Measurements from ENCODE around the gene TXNDC11. TPM values are rescaled to one million over a fixed set of nuclear protein-coding genes. Genes with fewer than 3 reads are reported as not detected.

The TXNDC11 gene
- polyA plus RNA-seq, 1 experiment: 45.1 TPM

- no peak for TF ChIP-seq CTCF (IDR thresholded peaks at IDR 0.05; ENCODE audit: insufficient read depth, low read depth, low read length)
- Histone ChIP-seq H3K36me3 (ENCODE audit: control insufficient read depth, insufficient read depth, low read length) (peaks cover 7% of the 10 kb centered on the region), H3K4me3 (ENCODE audit: low read depth, low read length) (no peak overlapping the region), H3K27me3 (ENCODE audit: control insufficient read depth, insufficient read depth, low read length) (no peaks in the 10 kb centered on the region)
- POLR2A ChIA-PET: no interaction called here
- DNase-seq (ENCODE audit: low read depth): no peak
- CTCF ChIA-PET: interaction anchor here (1.8 to 3.4 kb wide), 2 partner anchors 21 to 61 kb away, joined by 5 to 12 read pairs; partner anchors contain the start of gene ZC3H7A
Measured at GRCh38 chr16:11735787-11736186, 6.9 kb downstream of the TXNDC11 start.

- ChIA-PET CTCF (interaction anchor here (0.8 kb wide), 1 partner anchor 333 kb away, joined by 3 read pairs; no protein-coding TSS in a partner anchor), POLR2A (no interaction called here)
Measured at GRCh38 chr16:11734653-11735043, 8.0 kb downstream of the TXNDC11 start.

DNA sequence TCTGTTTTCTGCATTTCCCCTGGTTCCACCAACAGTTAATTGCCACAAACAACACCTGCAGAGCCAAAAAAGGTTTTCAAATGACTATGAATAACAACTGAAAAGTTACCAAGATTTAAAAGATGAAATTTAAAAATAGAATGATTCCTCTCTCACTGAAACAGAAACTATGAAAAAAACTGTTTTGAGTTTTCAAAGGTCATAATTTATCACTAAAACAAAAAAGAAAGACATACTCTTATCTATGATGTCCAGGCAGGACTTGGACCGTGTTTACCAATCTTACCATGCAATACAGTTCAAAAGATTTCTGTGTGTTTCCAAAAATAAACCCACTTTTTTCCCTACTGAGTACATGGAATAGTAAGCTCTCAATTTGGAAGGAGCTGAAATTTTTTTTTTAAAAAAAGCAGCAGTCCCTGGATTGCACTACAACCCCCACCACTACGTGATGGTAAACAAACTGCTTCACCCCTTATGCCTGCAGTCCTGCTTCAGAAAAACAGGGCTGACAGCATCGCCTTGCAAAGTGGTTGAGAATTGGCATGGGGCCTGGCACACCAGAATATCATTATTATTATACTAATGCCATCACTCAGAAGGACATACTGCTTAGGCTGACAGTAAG, 8.5 kb downstream of the TXNDC11 start:
- Histone ChIP-seq H3K4me3 (ENCODE audit: low read depth, low read length) (no peak overlapping the region), H3K27me3 (ENCODE audit: control insufficient read depth, insufficient read depth, low read length) (no peaks in the 10 kb centered on the region), H3K36me3 (ENCODE audit: control insufficient read depth, insufficient read depth, low read length) (peaks cover 10% of the 10 kb centered on the region)
- no peak for TF ChIP-seq CTCF (IDR thresholded peaks at IDR 0.05; ENCODE audit: insufficient read depth, low read depth, low read length)
- POLR2A ChIA-PET: no interaction called here
- CTCF ChIA-PET: interaction anchor here (0.8 to 1.2 kb wide), 3 partner anchors 9 to 770 kb away, joined by 3 read pairs; no protein-coding TSS in a partner anchor
- no peak for DNase-seq (ENCODE audit: low read depth)

More at GRCh38 chr16:11734653-11735043, 8.0 kb downstream of the TXNDC11 start:
- DNase-seq (ENCODE audit: low read depth): no peak
- Histone ChIP-seq H3K36me3 (ENCODE audit: control insufficient read depth, insufficient read depth, low read length) (peaks cover 9% of the 10 kb centered on the region), H3K4me3 (ENCODE audit: low read depth, low read length) (no peak overlapping the region), H3K27me3 (ENCODE audit: control insufficient read depth, insufficient read depth, low read length) (no peaks in the 10 kb centered on the region)
- no peak for TF ChIP-seq CTCF (IDR thresholded peaks at IDR 0.05; ENCODE audit: insufficient read depth, low read depth, low read length)

- no peak for DNase-seq (ENCODE audit: low read depth)
- Histone ChIP-seq H3K4me3 (ENCODE audit: low read depth, low read length) (no peak overlapping the region), H3K27me3 (ENCODE audit: control insufficient read depth, insufficient read depth, low read length) (no peaks in the 10 kb centered on the region), H3K36me3 (ENCODE audit: control insufficient read depth, insufficient read depth, low read length) (peaks cover 10% of the 10 kb centered on the region)
- CTCF ChIA-PET: interaction anchor here (1.8 kb wide), 1 partner anchor 767 kb away, joined by 5 read pairs; no protein-coding TSS in a partner anchor
- POLR2A ChIA-PET: no interaction called here
- TF ChIP-seq CTCF (IDR thresholded peaks at IDR 0.05; ENCODE audit: insufficient read depth, low read depth, low read length): no peak
Measured at GRCh38 chr16:11731222-11731621, 11.4 kb downstream of the TXNDC11 start.

DNA sequence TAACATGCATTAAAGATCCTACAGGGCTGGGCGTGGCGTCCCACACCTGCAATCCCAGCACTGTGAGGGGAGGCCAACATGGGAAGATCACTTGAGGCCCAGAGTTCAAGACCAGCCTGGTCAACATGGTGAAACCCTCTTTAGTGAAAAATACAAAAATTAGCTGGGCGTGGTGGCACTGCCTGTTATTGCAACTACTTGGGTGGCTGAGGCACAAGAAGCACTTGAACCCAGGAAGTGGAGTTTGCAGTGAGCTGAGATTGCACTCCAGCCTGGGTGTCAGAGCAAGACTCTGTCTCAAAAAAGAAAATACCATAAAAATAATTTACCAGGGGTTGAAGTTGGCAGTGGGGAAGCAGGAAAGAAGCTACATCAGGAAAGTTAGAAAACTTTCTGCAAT, 12.9 kb downstream of the TXNDC11 start:
- Histone ChIP-seq H3K36me3 (ENCODE audit: control insufficient read depth, insufficient read depth, low read length) (peaks cover 10% of the 10 kb centered on the region), H3K27me3 (ENCODE audit: control insufficient read depth, insufficient read depth, low read length) (no peaks in the 10 kb centered on the region), H3K4me3 (ENCODE audit: low read depth, low read length) (no peak overlapping the region)
- DNase-seq (ENCODE audit: low read depth): no peak
- ChIA-PET POLR2A (interaction anchor here (0.6 kb wide), 1 partner anchor 82 kb away, joined by 5 read pairs; no protein-coding TSS in a partner anchor), CTCF (interaction anchor here (0.6 kb wide), 1 partner anchor 275 kb away, joined by 5 read pairs; no protein-coding TSS in a partner anchor)
- TF ChIP-seq CTCF (IDR thresholded peaks at IDR 0.05; ENCODE audit: insufficient read depth, low read depth, low read length): no peak

All from BJ (cell line).